ENCODE results near the gene ACTN4. TPM values are rescaled to one million over a fixed set of nuclear protein-coding genes. Genes with fewer than 3 reads are reported as not detected.

The ACTN4 gene
- total and polyA plus RNA-seq, 2 experiments from 2014 or later = 59.3 to 321 TPM

DNA sequence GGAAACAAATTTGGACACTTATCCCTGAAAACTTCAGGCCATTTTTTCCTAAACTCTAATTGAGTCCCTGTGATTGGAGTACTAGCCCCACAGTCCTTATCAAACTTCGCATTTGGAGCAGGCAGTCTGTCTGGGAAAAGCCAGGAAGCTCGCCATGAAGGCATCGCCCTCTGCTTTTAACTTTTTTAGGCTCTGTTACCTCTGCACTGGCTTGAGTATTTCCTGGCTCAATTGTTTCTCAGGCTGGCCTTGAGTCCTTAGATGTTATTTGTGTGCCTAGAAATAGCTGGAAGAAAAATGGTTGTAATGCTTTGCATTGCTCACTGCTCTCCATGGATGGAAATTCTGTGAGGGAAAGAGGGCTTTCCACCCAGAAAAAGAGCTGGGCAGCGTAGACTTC is 24.2 kb downstream of the ACTN4 start:
- peak overlapping the region; percentile 85 for H3K27ac ChIP-seq
- H3K27me3 ChIP-seq = no peaks in the 10 kb centered on the region
- no peak overlapping the region for H2AFZ ChIP-seq
- H4K20me1 ChIP-seq (ENCODE audit: insufficient read depth, poor library complexity, severe bottlenecking) = peaks cover 4% of the 10 kb centered on the region
- peaks cover 92% of the 10 kb centered on the region for H3K79me2 ChIP-seq
- H3K36me3 ChIP-seq (replicated peaks; ENCODE audit: insufficient read depth, low read depth) = no peaks in the 10 kb centered on the region
- no peak for TF ChIP-seq EZH2phosphoT487 (IDR thresholded peaks at IDR 0.05; ENCODE audit: low read depth, severe bottlenecking, unreplicated experiment)
- TF ChIP-seq CTCF (IDR thresholded peaks at IDR 0.05; ENCODE audit: poor library complexity) = no peak
- no peak for TF ChIP-seq EZH2 (IDR thresholded peaks at IDR 0.05; ENCODE audit: borderline replicate concordance)
- H3K9me3 ChIP-seq (ENCODE audit: low read depth) = no peaks in the 10 kb centered on the region
- DNase-seq (ENCODE audit: low spot score) = no peak
- no peak overlapping the region for H3K4me3 ChIP-seq
- no peaks in the 10 kb centered on the region for H3K9me2 ChIP-seq (replicated peaks; ENCODE audit: insufficient read depth)
- peaks cover 73% of the 10 kb centered on the region for H3K4me1 ChIP-seq (ENCODE audit: insufficient read depth)
- H3K4me2 ChIP-seq = no peak overlapping the region
- WGBS (ENCODE audit: low lambda C conversion rate, missing lambda C conversion rate) = 73% methylated on average over 4 of the region's 4 CpGs

DNA sequence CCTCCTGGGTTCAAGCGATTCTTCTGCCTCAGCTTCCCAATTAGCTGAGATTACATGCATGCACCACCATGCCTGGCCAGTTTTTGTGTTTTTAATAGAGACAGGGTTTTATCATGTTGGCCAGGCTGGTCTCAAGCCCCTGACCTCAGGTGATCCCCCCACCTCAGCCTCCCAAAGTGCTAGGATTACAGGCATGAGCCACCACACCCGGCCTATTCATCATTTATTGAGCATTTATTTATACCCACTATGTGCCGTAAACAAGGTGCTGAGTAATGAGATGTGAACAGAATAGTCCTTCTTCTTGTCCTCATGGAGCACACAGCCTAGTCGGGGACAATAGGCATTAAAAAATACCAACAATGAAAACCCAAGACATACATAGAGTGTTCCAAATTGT is 25.6 kb downstream of the ACTN4 start:
- no peak overlapping the region for H3K4me3 ChIP-seq
- DNase-seq (ENCODE audit: low spot score) = no peak
- peaks cover 69% of the 10 kb centered on the region for H3K4me1 ChIP-seq (ENCODE audit: insufficient read depth)
- peaks cover 4% of the 10 kb centered on the region for H4K20me1 ChIP-seq (ENCODE audit: insufficient read depth, poor library complexity, severe bottlenecking)
- H3K36me3 ChIP-seq (replicated peaks; ENCODE audit: insufficient read depth, low read depth) = no peaks in the 10 kb centered on the region
- H3K9me3 ChIP-seq (ENCODE audit: low read depth) = no peaks in the 10 kb centered on the region
- H3K79me2 ChIP-seq = peaks cover 94% of the 10 kb centered on the region
- H3K9me2 ChIP-seq (replicated peaks; ENCODE audit: insufficient read depth) = no peaks in the 10 kb centered on the region
- no peak overlapping the region for H3K27ac ChIP-seq
- no peaks in the 10 kb centered on the region for H3K27me3 ChIP-seq
- H3K4me2 ChIP-seq = no peak overlapping the region
- TF ChIP-seq EZH2phosphoT487 (IDR thresholded peaks at IDR 0.05; ENCODE audit: low read depth, severe bottlenecking, unreplicated experiment) (no peak), EZH2 (IDR thresholded peaks at IDR 0.05; ENCODE audit: borderline replicate concordance) (no peak), CTCF (IDR thresholded peaks at IDR 0.05; ENCODE audit: poor library complexity) (no peak)
- WGBS (ENCODE audit: low lambda C conversion rate, missing lambda C conversion rate) = 93% methylated on average over 4 of the region's 4 CpGs
- no peak overlapping the region for H2AFZ ChIP-seq

DNA sequence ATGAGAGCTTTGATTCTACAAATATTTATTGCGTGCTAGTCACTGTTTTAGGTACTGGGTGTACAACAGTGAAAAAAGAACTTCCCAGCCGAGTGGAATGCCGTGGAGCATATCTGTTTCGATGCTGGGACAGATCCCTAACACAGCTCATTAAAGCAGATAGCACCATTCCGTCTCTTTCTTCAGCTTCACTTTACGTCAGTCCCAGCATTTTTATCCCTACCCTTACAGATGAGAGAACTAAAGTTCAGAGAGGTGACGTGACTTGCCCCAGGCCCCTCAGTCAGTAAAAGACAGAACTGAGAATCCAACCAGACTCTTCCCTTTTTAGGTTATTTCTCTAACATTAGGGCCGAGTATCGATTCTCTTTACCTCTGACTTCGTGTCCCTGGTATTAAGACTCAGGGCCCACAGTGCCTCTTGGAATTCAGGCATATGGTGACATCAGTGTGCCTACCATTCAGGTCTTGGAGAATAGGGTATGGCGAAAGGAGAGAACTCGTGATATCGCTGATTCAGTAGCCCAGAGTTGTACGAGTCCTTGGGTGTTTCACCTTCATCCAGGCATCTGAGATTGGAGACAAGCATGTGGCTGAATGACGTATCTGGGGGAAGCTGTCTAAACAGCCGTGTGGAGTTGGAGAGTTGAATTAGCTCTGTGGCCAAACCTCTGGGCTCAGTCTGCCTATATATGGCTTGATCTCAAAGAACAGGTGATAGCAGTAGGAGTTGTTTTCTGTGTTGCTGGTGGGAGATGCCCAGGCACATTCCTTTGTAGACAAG is 27.1 kb downstream of the ACTN4 start:
- WGBS (ENCODE audit: low lambda C conversion rate, missing lambda C conversion rate) = 67% methylated on average over 16 of the region's 16 CpGs
- H3K36me3 ChIP-seq (replicated peaks; ENCODE audit: insufficient read depth, low read depth) = no peaks in the 10 kb centered on the region
- DNase-seq (ENCODE audit: low spot score) = peak; percentile 57

More for the DNA sequence above, 27.1 kb downstream of the ACTN4 start:
- no peaks in the 10 kb centered on the region for H3K9me2 ChIP-seq (replicated peaks; ENCODE audit: insufficient read depth)
- peak overlapping the region; percentile 34 for H3K4me2 ChIP-seq
- H3K9me3 ChIP-seq (ENCODE audit: low read depth) = no peaks in the 10 kb centered on the region
- H3K27me3 ChIP-seq = no peaks in the 10 kb centered on the region
- TF ChIP-seq CTCF (IDR thresholded peaks at IDR 0.05; ENCODE audit: poor library complexity) (no peak), EZH2phosphoT487 (IDR thresholded peaks at IDR 0.05; ENCODE audit: low read depth, severe bottlenecking, unreplicated experiment) (no peak), EZH2 (IDR thresholded peaks at IDR 0.05; ENCODE audit: borderline replicate concordance) (no peak)
- peak overlapping the region; percentile 97 for H3K27ac ChIP-seq
- no peak overlapping the region for H2AFZ ChIP-seq
- H3K4me1 ChIP-seq (ENCODE audit: insufficient read depth) = peaks cover 64% of the 10 kb centered on the region
- peaks cover 94% of the 10 kb centered on the region for H3K79me2 ChIP-seq
- no peak overlapping the region for H3K4me3 ChIP-seq
- peaks cover 4% of the 10 kb centered on the region for H4K20me1 ChIP-seq (ENCODE audit: insufficient read depth, poor library complexity, severe bottlenecking)

All from hepatocyte (in vitro differentiated cells).